Heart left ventricle (tissue), 13 donors: Measurements from ENCODE around the gene SMPD3.

ENCODE experiments used
- CTCF ChIP-seq, 12 donors: fragments of 200-600 bp; sonication (generic) in 4 of 12; IDR thresholded peaks; one replicate each; pipeline versions ENCODE4 v1.5.0 to v1.8.0; 2018 to 2022; ENCODE audit warnings: antibody characterized with exemption in 12 of 12, mild to moderate bottlenecking in 5 of 12
- POLR2A ChIP-seq, 2 donors: fragments of 450-650 bp; IDR thresholded peaks; one replicate each; pipeline ENCODE4 v1.6.1; 2017; ENCODE audit warnings: antibody characterized with exemption in 2 of 2, mild to moderate bottlenecking in 2 of 2, moderate library complexity in 2 of 2
- donor health status: ischemic (EF 13 %, LVEDD 7.1; RV severe dilation, severe dysfunction).
- donor health status: DM: no; HTN: yes; CAD: no.
- donor health status: DM: no; HTN: no; CAD: no.
- donor health status: ischemic (EF 25% LVEDD 6.9; RV normal size, moderate dysfunction).
- donor health status: ischemic (EF 25% LVEDD 5.7; RV mildly dilated, moderate dysfunction).
- donor health status: ischemic (EF 35%, LVEDD 5.7; RV mildly dilated, moderate dysfunction).
- donor health status: nonischemic (EF 11% LVEDD 7.7; RV severe dilation, severe dysfunction).
- donor health status: DM: yes; HTN: yes; CAD: no.
- donor health status: PGD.
- donor health status: ischemic (EF 29% LVEDD 5.4; RV normal size, mild dysfunction).
- donor health status: nonischemic (EF 23%, LVEDD 6.1; RV moderate dilation, normal function).

GRCh38 chr16:68454920-68455435 lies 6.7 kb upstream of the SMPD3 start:
- TF ChIP-seq CTCF (IDR thresholded peaks at IDR 0.05) = no peak
- TF ChIP-seq POLR2A (IDR thresholded peaks at IDR 0.05) = no peak
